Adipose tissue (tissue), 3 donors: Measurements from ENCODE around the gene ZNF428. TPM values are rescaled to one million over a fixed set of nuclear protein-coding genes. Genes with fewer than 3 reads are reported as not detected.
"Not testable (repeated sequence)": the region's sequence is repeated elsewhere in the genome, so short reads cannot be mapped to it uniquely, and the experiment has no call there.

Source experiments
- H3K27ac ChIP-seq: one replicate; pipeline ENCODE4 v1.5.1; 2013; ENCODE audit warnings: low read depth, low read length
- WGBS, 3 donors: extraction: QIAGEN DNeasy Blood & Tissue Kit; methylation state at CpG; one replicate each; pipeline ENCODE4 v1.1.7; 2013; 5-methylcytosine and 5-hydroxymethylcytosine counted together
- polyA plus RNA-seq, 3 donors: library from polyadenylated mRNA; stranded (reverse); fragments of 200-250 nt; gene quantifications; one replicate each; pipeline ENCODE4 v1.2.3, GENCODE V29; 2013
- donor health status: healthy with polysubstance abuse.
- donor health status: Bipolar disorder and iron deficiency.
- donor health status: healthy.

The ZNF428 gene
- polyA plus RNA-seq, 3 donors = 19.9 to 28.6 (median 25.5) TPM

GRCh38 chr19:43623889-43624670 is 4.7 kb upstream of the ZNF428 start:
- 84 to 87% (median 85%) methylated on average over 35 of the region's 35 CpGs for WGBS, 3 donors
- H3K27ac ChIP-seq = no peak overlapping the region

- H3K27ac ChIP-seq = no peak overlapping the region
These were observed 3.5 kb upstream of the ZNF428 start for GRCh38 chr19:43622956-43623355.

GRCh38 chr19:43622070-43622469 is 2.6 kb upstream of the ZNF428 start:
- 56 to 78% (median 57%) methylated on average over 4 of the region's 4 CpGs for WGBS, 3 donors
- H3K27ac ChIP-seq = no peak overlapping the region

More at GRCh38 chr19:43622956-43623355, 3.5 kb upstream of the ZNF428 start:
- 77 to 88% (median 87%) methylated on average over 1 of the region's 1 CpG for WGBS, 3 donors

- no peak overlapping the region for H3K27ac ChIP-seq
- 41 to 45% (median 42%) methylated on average over 23 of the region's 23 CpGs for WGBS, 3 donors
These were observed 902 bp upstream of the ZNF428 start for GRCh38 chr19:43620061-43621001.

- WGBS, 3 donors = 0 to 1% (median 1%) methylated on average over 14 of the region's 14 CpGs
- no peak overlapping the region for H3K27ac ChIP-seq
These were observed 538 bp downstream of the ZNF428 start for GRCh38 chr19:43618921-43619261.

GRCh38 chr19:43616954-43617353 is 2.5 kb downstream of the ZNF428 start:
- no peak overlapping the region for H3K27ac ChIP-seq
- 88 to 91% (median 90%) methylated on average over 6 of the region's 6 CpGs for WGBS, 3 donors

GRCh38 chr19:43616306-43616705 is 3.1 kb downstream of the ZNF428 start:
- no peak overlapping the region for H3K27ac ChIP-seq
- WGBS, 3 donors = 27 to 78% (median 71%) methylated on average over 1 of the region's 1 CpG

- 95 to 98% (median 97%) methylated on average over 12 of the region's 12 CpGs for WGBS, 3 donors
- H3K27ac ChIP-seq = no peak overlapping the region
These were observed 7.1 kb downstream of the ZNF428 start for GRCh38 chr19:43612374-43612773.

GRCh38 chr19:43611788-43612187 is 7.6 kb downstream of the ZNF428 start, which contains the start of gene SRRM5:
TSS of gene SRRM5 (plus strand) at chr19:43612088. CDS start at chr19:43612122, 34 bp downstream.
- 85 to 92% (median 88%) methylated on average over 3 of the region's 3 CpGs for WGBS, 3 donors
- no peak within 1 kb of the TSS for H3K27ac ChIP-seq

GRCh38 chr19:43610493-43610892 is 8.9 kb downstream of the ZNF428 start:
- H3K27ac ChIP-seq = no peak overlapping the region
- 75 to 81% (median 76%) methylated on average over 3 of the region's 3 CpGs for WGBS, 3 donors

- WGBS, 3 donors = 87 to 92% (median 91%) methylated on average over 7 of the region's 7 CpGs
- H3K27ac ChIP-seq = no peak overlapping the region
These were observed 9.6 kb downstream of the ZNF428 start for GRCh38 chr19:43609872-43610271.

GRCh38 chr19:43607238-43608205 is 11.9 kb downstream of the ZNF428 start:
- 60 to 85% (median 61%) methylated on average over 23 to 28 of the region's 28 CpGs for WGBS, 3 donors
- H3K27ac ChIP-seq = no peak overlapping the region

- 52 to 90% (median 89%) methylated on average over 7 of the region's 7 CpGs for WGBS, 3 donors
- H3K27ac ChIP-seq = no peak overlapping the region
These were observed 12.7 kb downstream of the ZNF428 start for GRCh38 chr19:43606569-43607229.

GRCh38 chr19:43605875-43606568 is 13.4 kb downstream of the ZNF428 start:
- no peak overlapping the region for H3K27ac ChIP-seq
- 51 to 90% (median 84%) methylated on average over 7 of the region's 7 CpGs for WGBS, 3 donors

GRCh38 chr19:43600326-43600725 is 19.1 kb downstream of the ZNF428 start:
- H3K27ac ChIP-seq = not testable (repeated sequence)
- 64 to 85% (median 85%) methylated on average over 5 of the region's 5 CpGs for WGBS, 3 donors

GRCh38 chr19:43599635-43600295 is 19.7 kb downstream of the ZNF428 start:
- no peak overlapping the region for H3K27ac ChIP-seq
- WGBS, 3 donors = 76 to 91% (median 88%) methylated on average over 4 of the region's 4 CpGs
